GM12865 (cell line): ENCODE data around the gene PLXNA1.

Source experiments
- DNase-seq: peaks from one replicate; pipeline ENCODE4 v3.0.0; 2010; ENCODE audit warnings: low read depth
- H3K4me3 ChIP-seq: 2 replicates; pipeline ENCODE4 v1.5.1; 2011; ENCODE audit warnings: mild to moderate bottlenecking, low read depth, low read length, control low read depth
- TF ChIP-seq, protein P1 (sequence below): IDR thresholded peaks from 2 replicates; pipeline ENCODE4 v1.5.1; 2011; ENCODE audit warnings: low read length, control low read depth, low read depth, inconsistent platforms; ENCODE audit not compliant: insufficient read depth; ENCODE audit errors: missing control alignments

Gene PLXNA1

DNA sequence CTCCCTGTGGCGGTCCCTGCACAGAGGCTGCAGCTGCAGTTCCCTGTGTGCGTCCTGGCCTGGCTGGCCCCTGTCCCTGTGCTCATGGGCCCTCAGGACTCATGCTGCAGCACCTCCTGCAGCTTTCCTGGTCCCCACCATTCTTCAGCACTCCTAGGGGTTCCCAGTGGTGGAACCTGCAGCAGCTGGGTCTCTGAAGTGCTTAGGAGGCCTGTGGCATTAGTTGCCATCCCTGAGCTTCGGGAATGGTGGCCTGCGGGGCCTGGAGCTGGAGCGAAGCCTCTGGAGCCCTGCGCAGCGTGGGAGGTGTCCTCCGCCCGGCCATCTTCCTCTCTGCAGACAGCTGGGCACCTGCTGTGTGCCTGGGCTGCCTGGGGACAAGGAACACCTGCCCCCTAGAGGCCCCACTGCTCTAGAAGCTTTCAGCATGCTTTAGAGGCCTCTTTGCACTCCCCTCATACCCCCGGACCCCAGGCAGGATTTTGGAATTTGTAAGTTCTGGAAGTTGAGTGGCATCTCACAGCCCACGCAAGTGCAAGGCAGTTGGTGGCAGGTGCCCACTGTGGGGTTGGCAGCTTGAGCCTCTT, 13.1 kb downstream of the PLXNA1 start:
- TF ChIP-seq, protein P1, sequence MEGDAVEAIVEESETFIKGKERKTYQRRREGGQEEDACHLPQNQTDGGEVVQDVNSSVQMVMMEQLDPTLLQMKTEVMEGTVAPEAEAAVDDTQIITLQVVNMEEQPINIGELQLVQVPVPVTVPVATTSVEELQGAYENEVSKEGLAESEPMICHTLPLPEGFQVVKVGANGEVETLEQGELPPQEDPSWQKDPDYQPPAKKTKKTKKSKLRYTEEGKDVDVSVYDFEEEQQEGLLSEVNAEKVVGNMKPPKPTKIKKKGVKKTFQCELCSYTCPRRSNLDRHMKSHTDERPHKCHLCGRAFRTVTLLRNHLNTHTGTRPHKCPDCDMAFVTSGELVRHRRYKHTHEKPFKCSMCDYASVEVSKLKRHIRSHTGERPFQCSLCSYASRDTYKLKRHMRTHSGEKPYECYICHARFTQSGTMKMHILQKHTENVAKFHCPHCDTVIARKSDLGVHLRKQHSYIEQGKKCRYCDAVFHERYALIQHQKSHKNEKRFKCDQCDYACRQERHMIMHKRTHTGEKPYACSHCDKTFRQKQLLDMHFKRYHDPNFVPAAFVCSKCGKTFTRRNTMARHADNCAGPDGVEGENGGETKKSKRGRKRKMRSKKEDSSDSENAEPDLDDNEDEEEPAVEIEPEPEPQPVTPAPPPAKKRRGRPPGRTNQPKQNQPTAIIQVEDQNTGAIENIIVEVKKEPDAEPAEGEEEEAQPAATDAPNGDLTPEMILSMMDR = peak; percentile 16
- no peak overlapping the region for H3K4me3 ChIP-seq
- no peak for DNase-seq

DNA sequence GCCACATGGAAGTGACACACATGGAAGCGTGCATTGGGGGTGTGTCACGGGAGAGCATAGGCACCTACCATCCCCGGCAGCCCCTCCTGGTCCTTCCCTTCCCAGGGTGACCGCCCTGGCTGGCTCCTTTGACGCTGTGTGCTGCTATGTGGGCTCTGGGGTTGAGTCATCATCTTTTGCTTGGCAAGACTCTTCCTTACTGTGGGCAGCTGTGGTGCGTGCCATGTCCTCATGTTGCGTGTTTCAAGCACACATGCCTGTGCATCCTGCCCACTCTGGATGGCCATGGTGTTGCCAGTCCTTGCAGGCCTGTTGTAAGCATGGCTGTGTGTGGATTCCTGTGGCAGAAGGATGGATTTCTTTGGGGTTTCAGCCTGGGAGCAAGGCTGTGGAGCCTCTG, 14.0 kb downstream of the PLXNA1 start:
- DNase-seq = no peak
- TF ChIP-seq, protein P1 = no peak
- no peak overlapping the region for H3K4me3 ChIP-seq

DNA sequence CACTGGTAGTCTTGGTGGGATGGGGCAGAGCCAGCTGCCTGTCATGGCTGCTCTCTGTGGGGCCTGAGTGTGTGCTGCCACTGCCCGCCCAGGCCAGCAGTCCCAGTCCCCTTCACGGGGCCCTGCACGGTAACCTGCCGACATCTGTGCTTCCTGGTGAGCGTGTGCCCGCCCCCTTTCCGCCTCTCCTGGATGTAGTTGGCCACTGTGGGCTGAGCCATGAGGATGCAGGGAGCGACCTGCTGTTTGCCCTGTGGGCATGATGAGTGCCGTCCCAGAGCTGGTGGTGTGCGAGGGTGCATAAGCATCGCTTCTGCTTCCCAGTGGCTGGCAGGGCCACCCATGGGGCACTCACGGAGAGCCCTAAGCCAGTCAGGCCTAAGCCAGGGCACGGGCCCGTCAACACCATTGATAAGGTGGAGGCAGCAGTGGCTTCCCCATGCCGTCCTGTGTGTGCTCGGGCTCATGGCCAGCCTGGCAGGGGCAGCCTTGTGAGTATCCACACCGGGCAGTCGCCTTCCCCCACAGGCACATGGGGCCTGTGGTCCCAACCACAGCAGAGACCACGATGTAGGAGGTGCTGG, 14.6 kb downstream of the PLXNA1 start:
- TF ChIP-seq, protein P1 = no peak
- no peak for DNase-seq
- no peak overlapping the region for H3K4me3 ChIP-seq

DNA sequence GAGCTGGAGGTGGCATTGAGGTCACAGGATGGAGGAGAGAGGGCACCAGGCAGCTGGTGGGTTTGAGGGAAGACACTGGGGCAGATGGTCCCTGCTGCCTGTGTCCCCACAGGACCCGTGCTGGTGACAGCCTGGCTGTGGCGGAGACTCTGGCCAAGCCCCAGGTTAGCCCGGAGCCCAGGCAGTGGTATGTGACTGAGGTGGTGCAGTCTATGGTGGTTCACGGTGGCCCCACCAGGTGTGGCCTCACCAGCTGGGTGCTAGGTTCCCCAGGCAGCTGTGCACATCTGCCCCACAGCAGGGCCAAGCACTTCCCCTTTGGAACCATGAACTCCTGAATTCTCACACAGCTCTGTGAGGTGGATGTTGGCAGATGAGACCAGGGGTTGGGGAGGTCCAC, 15.4 kb downstream of the PLXNA1 start:
- TF ChIP-seq, protein P1 = no peak
- DNase-seq = no peak
- H3K4me3 ChIP-seq = no peak overlapping the region

DNA sequence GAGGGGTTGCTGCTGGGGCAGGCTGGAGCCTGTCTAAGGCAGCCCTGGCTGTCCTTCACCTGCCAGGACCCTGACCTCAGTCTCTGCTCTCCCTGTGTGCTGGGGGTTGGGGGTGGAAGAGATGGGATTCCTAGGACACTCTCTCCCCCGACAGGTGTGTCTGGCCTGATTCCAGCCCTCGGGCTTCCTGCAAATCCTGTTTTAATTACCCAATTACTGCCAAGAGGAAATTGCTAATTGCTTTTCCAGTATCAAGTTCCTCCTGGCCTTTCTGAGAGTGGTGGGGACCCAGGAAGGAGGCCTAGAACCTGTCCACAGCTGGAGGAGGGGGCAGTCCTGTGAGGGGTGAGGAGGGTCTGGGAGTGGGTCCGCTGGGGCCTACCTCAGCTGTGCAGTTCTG, 15.8 kb downstream of the PLXNA1 start:
- no peak for DNase-seq
- no peak overlapping the region for H3K4me3 ChIP-seq
- TF ChIP-seq, protein P1 = no peak

DNA sequence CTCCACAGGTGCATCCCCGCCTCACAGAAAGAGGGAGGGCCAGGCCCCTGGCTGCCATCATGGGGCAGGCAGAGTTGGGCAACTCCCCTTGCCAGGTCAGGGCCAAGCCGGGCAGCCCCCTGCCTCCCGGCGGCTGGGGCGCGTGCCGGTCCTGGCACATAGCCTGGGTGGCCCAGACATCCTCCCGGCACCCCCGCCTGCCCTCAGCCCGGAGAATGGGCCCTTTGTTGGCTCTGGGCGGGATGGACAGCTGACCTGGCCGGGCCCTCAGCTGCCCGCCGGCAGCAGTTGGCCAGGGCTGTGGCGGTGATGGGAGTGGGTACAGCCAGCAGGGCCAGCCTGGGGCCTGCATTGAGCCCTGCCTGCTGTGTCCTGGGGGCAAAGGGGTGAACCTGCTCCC, 16.5 kb downstream of the PLXNA1 start:
- TF ChIP-seq, protein P1 = no peak
- no peak for DNase-seq
- H3K4me3 ChIP-seq = no peak overlapping the region

DNA sequence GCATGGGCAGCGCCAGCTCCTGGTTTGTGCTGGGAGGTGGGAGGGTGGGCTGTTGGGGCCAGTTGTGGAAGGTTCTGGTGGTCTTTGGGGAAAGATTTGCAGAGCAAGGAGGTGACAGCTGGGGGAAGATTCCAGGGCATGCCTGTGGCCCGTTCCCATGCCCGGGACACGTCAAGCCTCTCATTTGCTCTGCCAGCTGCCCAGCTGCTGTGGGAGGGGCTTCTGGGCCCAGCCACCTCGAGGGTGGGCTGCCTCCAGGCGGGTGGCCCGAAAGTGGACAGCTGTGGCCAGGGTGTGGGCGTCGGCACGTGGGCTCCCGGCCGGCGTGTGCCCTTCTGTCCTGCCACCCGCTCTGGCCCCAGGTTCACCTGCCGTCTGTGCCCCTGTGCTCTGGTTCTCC, 17.2 kb downstream of the PLXNA1 start:
- no peak for DNase-seq
- TF ChIP-seq, protein P1 = no peak
- no peak overlapping the region for H3K4me3 ChIP-seq
